GM19043 (cell line): ENCODE measurements around the gene RHOG.
A peak's percentile ranks its signal among the peaks of the same experiment; 100 is the strongest.

Source experiments
- ATAC-seq: cut with Tn5 transposase; IDR thresholded peaks from one replicate; pipeline ENCODE4 v1.9.1; 2021; ENCODE audit warnings: low read depth; ENCODE audit not compliant: unreplicated experiment

The RHOG gene

DNA sequence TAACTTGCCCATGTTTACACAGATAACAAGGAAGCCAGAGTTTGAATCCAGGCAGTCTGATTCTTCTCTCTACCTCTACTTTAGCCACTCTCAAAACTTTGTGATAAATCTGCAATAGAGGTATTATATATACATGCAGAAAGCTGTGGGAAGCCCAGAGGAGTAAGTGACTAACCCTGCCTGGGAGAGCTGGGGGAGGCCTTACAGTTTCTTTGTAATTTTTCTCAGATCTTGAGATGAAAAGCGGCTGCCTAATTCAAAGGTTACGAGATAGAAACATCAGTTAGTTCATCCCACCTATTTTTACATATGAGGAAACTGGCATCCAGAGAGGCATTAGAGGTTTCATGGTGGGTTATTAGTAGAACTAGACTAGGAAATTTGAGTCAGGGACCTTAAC lies 19.6 kb upstream of the RHOG start:
- ATAC-seq = no peak

DNA sequence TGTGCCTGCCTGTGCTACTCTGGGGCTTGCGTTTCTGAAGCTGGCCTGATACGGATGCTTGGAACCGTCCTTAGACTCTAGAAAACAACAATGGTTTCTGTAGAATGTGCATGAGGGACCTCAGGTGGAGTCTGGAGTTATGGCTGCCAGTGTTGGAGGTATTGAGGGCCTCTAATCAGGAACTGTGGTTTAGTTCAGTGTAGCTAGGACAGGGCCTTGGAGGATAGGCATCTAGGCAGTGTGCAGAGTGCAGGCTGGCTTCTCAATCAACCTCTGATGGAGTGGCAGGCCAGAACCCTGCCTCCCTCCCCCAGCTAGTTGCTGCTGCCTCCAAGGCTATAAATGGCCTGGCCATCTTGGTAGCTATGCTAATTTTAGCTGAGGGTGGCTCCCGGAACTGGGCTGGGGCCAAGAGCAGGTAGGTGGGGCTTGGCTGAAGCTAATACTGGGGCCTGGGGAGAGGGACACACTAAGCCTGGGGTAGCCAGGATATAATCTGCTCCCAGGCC lies 18.7 kb upstream of the RHOG start:
- ATAC-seq = no peak

DNA sequence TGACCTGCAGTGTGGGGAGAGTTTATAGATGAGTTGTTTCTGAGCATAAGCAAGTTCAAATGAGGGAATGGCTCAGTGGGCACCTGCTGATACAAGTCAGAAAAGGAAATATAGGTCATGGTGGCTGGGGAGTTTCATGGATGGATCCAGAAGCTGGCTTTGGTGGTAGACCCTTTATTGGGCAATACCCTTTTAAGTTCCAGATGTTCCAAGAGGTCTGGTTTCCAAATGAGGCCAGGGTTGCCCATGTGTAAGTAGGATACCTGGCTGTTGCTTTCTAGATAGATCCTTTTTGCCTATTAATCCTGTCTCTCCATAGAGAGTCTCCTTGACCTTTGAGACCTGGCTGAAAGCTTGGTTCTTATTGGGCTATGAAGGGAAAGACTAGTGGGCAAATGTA lies 16.9 kb upstream of the RHOG start:
- ATAC-seq = no peak

DNA sequence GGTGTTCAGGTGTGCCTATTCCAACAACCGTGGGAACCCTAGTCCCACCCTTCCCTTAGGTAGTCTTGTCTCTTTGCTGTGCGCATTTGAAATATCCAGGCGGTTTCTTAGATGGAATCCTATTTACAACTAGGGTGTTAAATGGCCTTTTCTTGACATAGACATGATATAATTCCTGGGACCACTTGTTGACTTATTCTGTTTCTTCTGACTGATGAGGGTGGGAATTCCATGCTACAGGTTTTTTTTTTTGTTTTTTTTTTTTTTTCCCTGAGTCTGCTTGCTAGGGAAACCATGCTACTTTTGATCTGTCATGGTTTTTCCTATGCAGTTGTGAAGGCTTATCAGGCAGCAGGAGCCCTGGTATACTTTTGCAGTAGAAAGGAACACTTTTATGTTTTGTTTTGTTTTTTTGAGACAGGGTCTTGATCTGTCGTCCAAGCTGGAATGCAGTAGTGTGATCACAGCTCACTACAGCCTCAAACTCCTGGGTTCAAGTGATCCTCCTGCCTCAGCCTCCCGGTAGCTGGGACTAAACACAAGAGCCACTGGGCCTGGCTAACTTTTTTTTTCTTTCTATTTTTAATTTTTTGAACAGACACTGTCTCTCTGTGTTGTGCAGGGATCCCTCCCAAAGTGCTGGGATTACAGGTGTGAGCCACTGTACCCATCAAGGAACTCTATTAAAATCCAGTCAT lies 16.2 kb upstream of the RHOG start:
- ATAC-seq = no peak

DNA sequence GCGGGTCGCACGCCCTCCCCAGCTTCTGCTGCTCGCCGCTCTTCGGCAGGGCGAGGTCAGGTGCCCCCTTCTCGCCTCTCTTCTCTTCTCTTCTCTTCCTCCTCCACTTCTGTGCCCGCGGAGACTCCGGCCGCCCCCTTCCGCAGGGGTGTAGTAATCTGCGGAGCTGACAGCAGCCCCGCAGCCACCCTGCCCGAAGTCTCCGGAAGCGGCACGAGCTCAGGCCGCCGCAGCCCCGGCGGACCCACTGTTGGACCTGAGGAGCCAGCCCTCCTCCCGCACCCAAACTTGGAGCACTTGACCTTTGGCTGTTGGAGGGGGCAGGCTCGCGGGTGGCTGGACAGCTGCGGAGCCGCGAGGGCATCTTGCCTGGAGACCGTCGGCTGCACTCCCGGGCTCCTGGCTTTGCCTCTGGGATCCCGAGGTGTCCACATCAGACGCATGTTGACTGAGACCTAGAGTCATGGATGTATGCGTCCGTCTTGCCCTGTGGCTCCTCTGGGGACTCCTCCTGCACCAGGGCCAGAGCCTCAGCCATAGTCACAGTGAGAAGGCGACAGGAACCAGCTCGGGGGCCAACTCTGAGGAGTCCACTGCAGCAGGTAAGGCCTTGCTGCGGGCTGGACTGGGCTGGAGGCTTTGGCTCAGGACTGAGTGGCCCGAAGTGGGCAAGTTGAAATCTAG lies 15.2 kb upstream of the RHOG start:
- peak; percentile 15 for ATAC-seq

DNA sequence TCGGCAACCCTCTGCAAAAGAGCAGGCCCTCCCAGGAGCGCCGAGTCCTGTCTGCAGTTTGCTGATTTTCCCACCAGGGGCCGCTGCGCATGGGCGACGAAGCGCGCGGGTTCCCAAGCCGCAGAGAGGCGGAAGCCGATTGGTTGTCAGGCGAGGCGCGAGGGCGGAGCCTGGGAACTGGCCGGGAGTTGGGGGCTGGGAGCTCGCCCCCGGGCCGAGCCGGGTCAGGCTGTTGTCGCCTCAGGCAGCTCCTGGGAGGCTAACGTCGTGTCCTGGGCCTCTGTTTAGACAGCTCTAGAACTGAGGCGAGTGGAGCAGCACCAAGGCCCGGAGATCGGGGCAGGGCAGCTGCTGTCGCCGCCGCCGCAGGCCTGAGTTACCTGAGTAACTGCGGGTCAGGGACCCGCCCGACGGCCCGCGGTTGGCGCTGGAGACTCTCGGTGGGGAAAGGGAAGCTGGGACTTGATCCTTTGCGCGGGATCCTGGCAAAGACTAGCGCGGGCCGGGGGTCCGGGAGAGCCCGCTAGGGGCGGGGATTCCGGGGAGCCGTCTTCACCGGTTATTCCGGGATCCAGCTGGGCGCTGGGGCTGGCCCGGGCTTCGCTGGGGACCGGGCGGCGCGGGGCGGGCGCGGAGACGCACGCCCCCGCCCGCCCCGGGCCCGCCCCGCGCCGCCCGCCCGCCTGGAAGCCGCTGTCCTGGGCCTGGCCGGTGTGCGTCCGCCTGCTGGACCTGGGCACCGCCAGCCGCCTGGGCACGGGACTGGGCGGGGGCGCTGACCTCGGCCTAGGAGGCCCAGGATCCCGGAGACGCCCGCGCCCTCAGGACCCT lies 14.4 kb upstream of the RHOG start, which contains the start of gene STIM1:
STIM1 (plus strand) TSS at position 688 of the 831 bp plus-strand sequence. CDS start 607 bp downstream, outside the sequence.
- peak; percentile 57 for ATAC-seq

DNA sequence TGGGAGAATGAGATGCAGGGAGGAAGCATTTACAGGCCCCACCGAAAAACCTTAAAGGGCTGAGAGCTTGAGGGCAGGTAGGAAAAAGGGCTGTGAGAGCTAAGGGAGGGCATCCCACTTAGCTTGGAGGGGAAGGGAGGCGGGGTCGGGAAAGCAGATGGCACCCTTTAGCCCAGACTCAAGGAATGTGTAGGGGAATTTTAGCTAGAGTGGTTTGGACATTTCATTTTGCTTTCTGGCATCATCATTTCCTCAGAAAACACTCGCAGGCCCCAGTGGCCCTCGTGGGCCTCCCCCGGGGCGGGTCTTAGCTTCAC lies 13.9 kb upstream of the RHOG start:
- ATAC-seq = no peak

DNA sequence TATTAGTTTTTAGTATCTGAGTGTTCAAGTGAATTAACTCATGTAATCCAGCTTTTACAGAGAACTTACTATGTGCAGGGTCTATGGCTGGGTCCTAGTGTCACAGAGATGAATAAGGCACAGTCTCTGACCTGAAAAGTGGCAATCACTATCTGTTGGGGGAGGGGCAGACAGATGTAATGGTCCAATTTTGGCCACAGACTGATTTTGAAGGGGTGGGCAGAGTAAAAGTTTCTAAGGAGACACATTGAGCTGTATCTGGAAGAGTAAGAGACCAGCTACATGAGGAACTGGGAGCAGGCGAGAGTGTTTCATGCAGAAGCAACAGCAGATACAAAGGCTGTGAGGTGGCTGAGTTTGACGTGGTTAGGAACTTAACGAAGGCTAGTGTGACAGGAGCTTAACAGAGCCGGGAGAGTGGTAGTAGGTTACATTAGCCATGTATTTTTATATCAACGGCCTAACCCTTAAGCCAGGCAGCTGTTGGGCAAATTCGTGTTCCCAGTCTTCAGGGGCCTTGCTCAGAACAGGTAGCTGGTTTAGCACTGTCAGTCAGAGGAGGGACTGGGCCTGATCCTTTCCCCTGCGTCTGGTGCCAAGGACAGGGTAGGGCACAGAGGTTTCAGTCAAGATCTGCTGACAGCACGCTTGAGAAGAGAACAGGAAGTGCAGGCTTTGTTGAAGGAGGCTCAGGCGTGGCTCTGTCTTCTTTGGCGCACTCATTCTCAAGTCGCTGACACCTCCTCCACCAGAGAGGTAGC lies 13.3 kb upstream of the RHOG start:
- ATAC-seq = peak; percentile 38

DNA sequence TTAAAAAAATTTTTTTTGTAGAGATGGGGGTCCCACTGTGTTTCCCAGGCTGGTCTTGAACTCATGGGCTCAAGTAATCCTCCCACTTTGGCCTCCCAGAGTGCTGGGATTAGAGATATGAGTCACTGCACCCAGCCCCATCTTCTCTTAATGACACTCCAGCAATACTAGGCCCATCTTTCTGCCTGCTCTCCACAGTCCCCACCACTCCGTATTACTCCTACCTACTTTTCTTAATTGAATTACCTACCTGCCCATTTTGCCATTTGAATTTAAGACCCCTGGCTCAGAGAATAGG lies 12.7 kb upstream of the RHOG start:
- ATAC-seq = no peak

DNA sequence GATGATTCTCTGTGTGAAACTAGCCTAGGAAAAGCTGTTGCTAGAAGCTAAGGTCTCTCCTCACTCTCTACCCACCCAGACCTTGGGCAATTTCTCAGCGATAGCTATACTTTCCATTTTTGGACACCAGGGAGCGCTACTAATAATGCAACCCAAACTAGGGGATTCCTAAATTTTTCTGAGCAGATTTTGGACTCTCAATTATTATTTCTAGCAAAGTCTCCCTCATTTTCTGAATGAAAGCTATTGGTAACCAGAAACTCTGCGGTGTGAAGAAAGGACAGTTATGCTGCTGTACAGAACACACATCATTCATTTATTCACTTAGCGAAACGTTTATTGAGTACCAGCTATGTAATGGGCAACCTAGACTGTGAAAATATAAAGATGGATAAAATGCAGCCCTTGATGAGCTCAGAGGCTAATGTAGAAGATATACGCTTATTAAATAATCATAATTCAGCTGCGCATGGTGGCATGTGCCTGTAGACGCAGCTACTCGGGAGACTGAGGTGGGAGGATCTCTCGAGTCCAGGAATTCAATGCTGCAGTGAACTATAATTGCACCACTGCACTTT lies 8.6 kb upstream of the RHOG start:
- no peak for ATAC-seq

DNA sequence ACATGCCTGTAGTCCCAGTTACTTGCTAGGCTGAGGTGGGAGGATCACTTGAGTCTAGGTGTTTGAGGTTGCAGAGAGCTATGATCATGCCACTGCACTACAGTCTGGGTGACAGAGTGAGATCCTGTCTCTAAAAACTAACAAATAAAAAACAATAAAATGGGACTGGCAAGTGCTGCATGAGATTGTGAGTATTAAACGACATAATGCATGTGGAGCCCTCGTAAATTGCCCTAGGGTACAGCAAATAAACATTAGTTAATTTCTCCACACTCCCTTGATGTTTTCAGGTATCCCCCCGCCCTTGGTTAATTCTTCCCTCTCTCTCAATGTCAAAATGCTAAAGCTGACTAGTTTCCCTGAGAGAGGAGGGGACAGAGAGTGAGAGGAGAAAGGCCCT lies 4.9 kb upstream of the RHOG start:
- ATAC-seq = no peak

DNA sequence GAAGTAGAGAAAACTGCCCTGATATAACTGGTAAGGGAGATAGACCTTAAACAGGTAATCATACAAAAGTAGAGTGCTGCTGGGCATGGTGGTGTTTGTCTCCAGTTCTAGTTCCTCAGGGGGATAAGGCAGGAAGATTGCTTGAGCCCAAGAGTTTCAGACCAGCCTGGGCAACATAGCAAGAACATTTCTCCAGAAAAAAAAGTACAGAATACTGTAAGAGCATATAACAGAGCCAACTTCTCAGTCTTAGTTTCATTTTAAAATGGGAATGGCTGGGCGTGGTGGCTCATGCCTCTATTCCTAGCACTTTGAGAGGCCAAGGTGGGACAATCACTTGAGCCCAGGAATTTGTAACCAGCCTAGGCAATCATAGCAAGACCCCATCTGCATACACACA lies 4.5 kb upstream of the RHOG start:
- ATAC-seq = no peak

DNA sequence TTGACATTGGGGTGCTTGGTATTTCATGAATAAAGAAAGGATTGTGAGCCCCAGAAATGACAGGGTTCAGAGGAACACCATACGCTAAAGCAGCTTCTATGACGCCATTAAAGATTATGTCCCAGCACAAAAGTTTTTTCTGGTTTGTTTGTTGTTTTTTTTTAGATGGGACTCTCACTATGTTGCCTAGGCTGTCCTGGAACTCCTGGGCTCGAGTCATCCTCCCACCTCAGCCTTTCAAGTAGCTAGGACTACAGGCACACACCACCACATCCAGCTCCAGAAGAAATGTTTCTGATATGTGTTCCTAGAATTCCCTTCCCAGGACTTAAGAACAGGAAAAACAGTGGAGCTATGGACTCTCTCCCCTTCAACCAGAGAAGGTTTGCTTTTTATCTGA lies 2.6 kb upstream of the RHOG start:
- no peak for ATAC-seq

DNA sequence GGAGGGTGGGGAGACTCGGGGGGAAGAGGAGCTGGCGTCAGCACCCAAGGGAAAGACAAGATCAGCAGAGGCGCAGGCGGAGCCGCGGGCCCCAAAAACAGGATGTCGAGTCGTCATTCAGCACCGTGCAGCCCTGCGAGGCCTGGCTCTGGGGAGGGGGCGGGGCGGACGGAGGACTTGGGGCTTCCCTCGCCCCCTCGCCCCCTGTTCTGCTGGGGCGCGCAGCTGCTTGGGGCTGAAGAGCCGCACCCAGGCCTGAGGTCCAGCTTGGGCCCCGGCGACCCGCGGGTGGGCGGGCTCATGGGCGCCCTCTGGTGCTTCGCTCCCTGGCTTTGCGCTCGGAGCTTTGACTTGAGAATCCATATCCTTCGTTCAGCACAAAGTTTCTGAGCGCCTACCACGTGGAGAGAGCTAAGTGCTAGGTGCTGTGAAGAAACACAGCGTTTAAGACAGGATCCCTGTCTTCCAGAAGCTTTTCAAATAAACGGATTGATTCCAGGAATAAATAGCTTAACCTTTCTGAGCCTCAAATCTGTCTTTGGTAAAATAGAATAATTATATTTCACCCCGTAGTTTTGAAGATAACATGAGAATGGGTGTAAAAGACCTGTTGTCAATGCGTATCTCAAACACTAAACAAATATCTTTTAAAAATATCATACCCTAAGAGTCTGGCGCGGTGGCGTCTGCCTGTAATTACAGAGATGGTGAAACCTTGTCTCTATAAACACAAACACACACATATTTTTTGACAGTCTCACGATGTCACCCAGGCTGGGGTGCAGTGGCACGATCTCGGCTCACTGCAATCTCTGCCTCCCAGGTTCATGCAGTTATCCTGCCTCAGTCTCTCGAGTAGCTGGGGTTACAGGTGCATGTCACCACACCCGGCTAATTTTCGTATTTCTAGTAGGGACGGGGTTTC lies 929 bp upstream of the RHOG start:
- peak; percentile 48 for ATAC-seq

DNA sequence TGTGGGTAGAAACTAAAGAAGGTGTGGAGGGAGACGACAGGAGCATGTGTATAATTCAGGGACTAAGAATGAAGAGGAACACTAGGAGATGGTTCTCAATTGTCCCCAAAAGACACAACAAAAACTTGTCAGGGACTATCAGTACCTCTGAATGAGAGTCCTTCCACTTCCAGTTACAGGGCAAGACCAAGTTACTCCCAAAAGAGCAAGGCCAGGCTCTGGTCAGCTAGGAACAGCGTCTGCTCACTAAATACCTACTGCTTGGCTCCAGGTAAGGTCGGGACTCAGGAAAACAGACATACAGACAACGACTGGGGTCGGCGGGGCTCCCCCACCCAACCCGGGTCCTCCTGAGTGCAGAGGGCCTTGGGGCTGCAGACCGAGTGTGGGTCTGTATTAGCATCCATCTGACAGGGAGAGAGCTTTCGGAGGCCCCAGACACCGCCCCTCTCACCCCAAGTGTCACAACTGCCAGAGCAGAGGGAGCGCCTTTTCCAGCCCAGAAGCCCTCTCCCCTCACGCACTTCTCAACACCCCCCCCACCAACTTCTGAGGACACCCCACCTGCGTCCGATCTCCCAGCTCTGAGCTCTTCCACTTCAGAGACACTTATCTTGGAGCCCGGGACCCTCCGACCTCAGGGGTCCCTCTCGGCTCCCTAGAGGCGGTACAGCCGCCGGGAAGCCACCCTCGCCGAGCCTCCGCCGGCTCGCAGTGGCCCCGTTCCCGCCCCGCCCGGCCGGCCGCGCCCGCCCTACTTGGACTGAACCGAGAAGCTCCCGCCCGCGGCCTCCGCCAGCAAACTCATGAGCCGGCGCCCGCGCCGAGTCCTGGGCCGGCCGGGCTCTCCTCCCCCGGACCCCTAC lies 522 bp downstream of the RHOG start:
- no peak for ATAC-seq

DNA sequence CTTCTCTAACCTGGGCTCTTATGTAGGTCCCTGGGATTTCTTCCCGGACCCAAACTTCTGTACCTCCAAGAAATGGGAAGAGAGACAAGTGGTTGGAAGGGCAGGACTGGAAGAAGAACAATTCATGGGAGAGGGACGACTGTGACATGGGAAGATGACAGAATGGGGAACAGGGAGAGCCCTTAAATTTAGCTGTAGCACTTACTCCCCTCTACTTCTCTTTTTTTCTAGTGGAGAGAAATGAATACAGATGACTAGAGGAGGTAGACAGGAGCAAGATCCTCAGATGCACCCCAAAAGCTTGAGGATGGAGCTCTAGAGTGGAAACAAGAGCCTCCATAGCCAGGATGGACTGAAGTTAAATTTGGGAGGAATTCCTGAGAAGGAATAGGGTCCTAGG lies 2.3 kb downstream of the RHOG start:
- ATAC-seq = no peak

DNA sequence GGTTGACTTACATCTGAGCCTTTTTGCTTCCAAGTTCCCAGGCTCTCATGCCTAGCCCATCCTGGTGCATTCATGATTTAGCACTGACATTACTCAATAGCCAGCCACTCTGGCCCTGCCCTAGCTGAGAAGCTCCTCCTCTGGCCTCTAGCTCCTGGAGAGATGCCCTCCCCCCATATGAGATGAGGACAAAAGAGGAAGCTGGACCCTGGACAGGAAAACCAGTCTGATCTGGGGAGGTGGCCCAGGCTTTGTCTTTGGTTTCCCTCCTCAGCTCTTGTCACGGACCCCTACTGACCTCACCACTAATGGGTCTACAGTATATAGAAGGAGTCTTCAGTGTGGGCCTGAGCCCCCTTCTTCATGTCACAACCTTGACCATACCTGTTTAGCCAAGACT lies 3.0 kb downstream of the RHOG start:
- ATAC-seq = no peak

DNA sequence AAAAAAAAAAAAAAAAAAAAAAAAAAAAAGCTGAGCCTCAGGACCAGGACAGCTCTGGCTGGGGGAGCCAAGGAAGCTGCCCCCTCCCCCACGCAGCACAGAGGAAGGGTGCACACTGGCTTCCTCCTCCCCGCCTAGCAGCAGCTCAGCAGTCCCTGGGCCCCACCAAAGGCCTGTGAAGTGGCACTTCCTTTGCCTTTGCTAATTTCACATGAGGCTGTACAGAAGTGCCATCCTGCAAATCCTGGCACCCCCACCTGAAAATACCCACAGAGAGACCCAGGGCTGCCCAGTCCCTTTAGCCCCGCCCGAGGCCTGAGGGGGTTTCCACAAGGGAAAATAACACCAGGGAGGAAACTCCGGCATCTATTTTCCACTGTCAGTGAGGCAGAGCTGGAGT lies 3.9 kb downstream of the RHOG start:
- no peak for ATAC-seq

DNA sequence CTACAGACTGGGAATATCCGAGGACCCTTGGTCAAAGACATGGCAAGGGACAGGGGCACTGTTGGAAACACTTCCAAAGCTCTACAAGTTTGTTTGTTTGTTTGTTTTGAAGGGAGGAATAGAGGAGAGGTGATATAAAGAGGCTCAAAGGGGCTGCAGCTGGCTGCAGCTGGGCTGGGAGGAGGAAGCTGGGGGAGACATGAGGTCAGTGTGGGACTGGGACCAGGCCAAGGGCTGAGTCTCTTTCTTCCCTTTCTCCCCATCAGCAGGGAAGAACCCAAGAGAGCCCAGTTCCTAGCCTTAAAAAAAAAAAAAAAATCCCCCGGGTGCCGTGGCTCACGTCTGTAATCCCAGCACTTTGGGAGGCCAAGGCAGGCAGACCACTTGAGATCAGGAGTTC lies 5.0 kb downstream of the RHOG start:
- ATAC-seq = no peak
